Activated CD8-positive, alpha-beta memory T cell treated with anti-CD3 and anti-CD28 coated beads for 4 hours (primary cell): ENCODE results near the gene SERPINA4.

ENCODE experiments used
- DNase-seq, 2 donors: peaks; one replicate each; pipeline ENCODE4 v3.0.0-alpha.2; 2020; ENCODE audit warnings: low read depth in 2 of 2

SERPINA4 gene

DNA sequence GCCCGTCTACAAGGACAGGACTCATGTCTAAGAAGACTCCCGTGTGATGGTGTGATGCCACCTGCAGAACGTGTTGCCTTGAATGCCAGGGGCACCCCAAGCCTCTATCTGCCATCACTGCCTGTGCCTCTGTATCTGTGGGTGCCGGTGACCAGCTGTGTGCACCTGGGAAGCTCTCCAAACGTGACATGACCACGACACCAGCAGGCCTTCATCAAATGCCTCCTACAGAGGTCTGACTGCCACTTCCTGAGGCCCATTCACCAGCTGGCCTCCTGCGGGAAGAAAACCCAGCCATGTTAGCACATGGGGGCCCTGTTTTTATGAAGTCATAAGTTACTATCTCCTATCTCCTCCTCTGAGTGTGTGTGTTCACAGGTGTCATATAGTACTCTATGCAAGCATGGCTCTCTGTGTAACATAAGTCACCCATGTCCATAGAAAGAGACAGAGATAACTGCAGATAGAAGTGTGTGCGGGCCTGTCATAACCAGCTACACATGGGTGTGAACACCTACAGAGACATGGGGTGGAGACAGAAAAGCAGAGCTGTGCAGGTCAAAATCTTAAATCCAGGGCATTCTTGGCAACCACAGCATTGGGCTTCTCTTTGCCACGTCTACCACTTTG lies 18.3 kb upstream of the SERPINA4 start:
- no peak for DNase-seq

GRCh38 chr14:94543449-94544124 lies 17.7 kb upstream of the SERPINA4 start:
- no peak for DNase-seq

DNA sequence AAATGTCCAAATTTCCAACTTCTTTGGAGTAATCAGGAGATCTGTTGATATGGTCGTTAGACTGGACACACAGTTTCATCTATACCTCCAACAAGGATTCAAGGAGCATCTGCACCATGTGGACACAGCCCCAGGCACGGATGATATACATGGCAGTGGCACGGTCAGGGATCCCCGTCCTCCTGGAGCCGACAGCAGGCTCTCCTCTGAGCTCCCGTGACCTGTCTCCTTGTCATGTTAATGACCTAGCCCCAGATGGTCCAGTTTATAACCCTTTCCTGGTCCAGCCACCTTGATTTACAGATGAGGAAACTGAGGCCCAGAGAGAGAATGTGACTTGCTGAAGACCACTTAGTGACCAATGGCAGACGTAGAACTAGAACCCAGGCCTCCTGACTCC lies 16.5 kb upstream of the SERPINA4 start:
- DNase-seq = no peak

GRCh38 chr14:94545131-94545841 lies 16.0 kb upstream of the SERPINA4 start:
- DNase-seq = no peak

DNA sequence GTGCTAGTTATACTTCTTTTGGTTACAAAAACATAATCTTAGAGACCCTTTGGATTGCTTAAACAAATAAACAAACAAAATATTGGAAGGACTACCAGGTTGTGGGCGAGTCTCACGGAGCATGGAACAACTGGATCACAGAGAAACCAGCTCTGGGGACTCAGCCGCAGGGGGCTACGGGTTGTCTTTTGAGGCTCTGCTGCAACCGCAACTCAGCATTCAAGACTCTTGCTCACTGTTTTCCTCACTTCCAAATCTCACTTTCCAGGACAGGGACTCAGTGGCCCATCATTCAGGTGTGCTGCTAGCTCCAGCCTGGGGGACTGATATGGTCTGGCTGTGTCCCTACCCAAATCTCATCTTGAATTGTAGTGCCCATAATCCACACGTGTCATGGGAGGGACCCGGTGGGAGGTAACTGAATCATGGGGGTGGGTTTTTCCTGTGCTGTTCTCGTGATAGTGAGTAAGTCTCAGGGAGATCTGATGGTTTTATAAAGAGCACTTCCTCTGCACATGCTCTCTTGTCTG lies 14.0 kb upstream of the SERPINA4 start:
- no peak for DNase-seq

GRCh38 chr14:94547726-94548125 lies 13.5 kb upstream of the SERPINA4 start:
- DNase-seq = no peak

GRCh38 chr14:94548131-94548998 lies 12.9 kb upstream of the SERPINA4 start:
- DNase-seq = no peak

- DNase-seq = peak in 1 of 2 donors; percentile 3
These were observed 11.9 kb upstream of the SERPINA4 start for GRCh38 chr14:94548999-94549985.

- no peak for DNase-seq
These were observed 11.2 kb upstream of the SERPINA4 start for GRCh38 chr14:94550041-94550440.

DNA sequence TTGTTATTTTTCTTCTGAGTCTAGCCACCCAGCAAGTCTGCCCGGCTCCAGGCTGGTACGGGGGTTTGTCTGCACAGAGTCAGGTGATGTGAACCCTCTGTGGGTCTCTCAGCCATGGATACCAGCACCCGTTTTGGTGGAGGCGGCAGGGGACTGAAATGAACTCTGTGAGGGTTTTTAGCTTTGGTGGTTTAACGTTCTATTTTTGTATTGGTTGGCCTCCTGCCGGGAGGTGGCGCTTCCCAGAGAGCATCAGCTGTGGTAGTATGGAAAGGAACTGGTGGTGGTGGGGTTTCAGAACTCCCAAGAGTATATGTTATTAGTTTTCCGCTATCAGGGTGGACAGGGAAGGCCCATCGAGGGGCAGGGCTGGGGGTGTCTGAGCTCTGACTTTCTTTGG lies 5.3 kb upstream of the SERPINA4 start:
- DNase-seq = no peak

DNA sequence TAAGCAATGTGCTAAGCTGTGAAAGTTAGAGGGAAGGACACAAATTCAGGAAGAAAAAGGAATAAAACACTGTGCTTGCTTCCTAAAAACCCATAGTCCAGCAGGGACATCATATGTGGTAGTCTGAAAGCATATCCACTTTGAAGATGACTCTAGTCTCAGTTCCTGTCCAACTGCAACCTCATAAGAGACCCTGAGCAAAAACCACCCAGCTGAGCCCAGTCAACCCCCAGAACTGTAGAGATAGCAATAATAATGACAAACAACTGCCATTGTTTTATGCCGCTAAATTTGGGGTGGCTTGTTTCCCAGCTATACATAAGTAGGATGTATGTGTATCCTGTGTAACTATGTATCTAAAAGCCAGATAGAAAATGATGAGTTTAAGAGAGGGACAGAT lies 3.9 kb upstream of the SERPINA4 start:
- no peak for DNase-seq

GRCh38 chr14:94558842-94559241 lies 2.4 kb upstream of the SERPINA4 start:
- DNase-seq = no peak

GRCh38 chr14:94559638-94560290 lies 1.5 kb upstream of the SERPINA4 start:
- no peak for DNase-seq

DNA sequence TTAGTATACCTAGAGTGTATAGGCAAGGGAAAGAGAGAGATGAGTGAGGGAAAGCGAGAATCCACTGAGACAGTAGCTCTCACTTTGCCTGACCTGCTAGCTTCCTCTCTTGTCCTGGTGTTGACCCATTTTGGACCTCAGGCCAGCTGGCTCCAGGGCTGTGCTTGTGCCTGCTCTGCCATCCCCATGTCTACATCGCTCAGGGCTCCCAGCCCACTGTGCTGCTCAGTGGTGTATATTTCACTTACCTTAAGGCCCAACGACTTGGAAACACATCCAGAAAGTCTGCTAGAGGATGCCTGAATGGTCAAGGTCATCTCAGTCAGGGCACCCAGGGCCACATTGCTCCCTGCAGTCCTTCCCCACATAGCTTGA lies 964 bp upstream of the SERPINA4 start:
- no peak for DNase-seq

- DNase-seq = no peak
These were observed 391 bp downstream of the SERPINA4 start for GRCh38 chr14:94561656-94562010.

- no peak for DNase-seq
These were observed 780 bp downstream of the SERPINA4 start for GRCh38 chr14:94562022-94562421.

DNA sequence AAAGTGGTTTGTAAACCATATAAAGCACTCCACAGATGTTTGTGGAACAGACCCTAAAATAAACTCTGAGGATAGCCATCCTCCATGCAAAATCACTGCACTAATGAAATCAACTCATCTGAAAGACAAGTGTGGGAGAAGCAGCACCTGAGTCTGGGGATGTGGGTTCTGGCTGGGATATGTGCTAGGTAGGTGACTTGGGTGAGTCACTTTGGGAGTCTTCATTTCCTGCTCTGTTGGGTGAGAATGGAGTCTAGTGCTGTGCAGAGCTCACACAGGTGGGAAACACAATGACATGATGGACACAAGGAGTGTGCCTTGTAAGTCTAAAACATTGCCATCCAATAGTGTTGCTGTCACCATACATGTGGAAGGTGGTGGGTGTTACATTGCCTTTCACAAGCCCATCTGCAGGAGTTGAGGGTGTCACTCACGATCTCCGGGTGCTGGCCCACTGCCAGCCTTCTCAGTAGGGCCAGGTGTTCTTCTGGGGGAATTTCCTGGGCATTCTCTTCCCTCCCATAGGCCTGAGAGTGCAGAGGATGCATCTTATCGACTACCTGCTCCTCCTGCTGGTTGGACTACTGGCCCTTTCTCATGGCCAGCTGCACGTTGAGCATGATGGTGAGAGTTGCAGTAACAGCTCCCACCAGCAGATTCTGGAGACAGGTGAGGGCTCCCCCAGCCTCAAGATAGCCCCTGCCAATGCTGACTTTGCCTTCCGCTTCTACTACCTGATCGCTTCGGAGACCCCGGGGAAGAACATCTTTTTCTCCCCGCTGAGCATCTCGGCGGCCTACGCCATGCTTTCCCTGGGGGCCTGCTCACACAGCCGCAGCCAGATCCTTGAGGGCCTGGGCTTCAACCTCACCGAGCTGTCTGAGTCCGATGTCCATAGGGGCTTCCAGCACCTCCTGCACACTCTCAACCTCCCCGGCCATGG lies 2.0 kb downstream of the SERPINA4 start:
- DNase-seq = no peak

DNA sequence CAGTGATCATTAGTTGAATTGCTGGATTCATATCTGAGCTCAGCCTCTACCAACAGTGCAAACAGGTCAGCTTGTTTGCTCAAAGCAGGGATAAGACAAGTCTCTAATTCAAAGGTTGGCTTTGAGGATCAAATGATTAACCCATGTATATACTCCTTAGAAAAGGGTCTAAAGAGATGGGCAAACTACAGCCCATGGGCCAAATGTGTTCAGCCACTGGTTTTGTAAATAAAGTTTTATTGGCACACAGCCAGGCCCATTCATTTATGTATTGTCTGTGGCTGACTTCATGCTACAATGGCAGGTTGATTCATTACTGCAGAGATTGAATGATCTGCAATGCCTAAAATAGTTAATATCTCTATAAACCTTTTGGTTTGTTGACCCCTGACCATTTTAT lies 3.1 kb downstream of the SERPINA4 start:
- no peak for DNase-seq

GRCh38 chr14:94568186-94568585 lies 6.9 kb downstream of the SERPINA4 start:
- no peak for DNase-seq
